WTC11 (cell line): ENCODE data around the gene DEFB125.

Experiments
- SMAD3 ChIP-seq: sonication (generic); formaldehyde crosslinking; IDR thresholded peaks from 2 replicates; pipeline ENCODE4 v1.8.0; 2022; ENCODE audit warnings: missing genetic modification reagents, mild to moderate bottlenecking, borderline replicate concordance
- TF ChIP-seq, protein P1 (sequence below): fragments of 200-600 bp; IDR thresholded peaks from 2 replicates; pipeline ENCODE4 v1.8.0; 2022; ENCODE audit warnings: antibody characterized with exemption

DNA sequence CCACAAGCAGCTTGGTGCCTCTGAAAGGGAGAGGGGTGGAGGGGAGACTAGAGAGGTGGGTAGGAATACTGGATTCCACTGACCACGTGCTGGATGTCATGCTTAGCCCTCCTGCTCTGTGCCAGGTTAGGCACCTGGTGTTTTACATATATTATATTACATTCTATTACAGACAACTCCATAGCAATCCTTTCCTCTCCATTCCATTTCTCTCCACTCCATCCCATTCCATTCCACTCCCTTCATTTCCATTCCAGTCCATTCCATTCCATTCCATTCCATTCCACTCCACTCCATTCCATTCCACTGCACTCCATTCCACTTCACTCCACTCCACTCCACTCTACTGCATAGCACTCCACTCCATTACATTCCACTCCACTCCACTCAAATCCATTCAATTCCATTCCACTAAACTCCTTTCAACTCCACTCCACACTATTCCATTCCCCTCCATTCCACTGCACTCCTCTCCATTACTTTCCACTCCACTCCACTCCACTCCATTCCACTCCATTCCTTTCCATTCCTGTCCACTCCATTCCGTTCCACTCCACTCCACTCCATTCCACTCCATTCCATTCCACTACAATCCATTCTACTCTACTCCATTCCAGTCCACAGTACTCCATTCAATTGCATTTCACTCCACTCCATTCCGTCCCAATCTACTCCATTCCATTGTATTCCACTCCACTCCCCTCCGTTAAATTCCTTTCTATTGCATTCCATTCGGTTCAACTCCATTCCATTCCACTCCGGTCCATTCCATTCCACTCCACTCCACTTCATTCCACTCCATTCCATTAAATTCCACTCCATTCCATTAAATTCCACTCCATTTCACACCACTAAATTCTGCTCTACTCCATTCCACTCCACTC lies 27.2 kb upstream of the DEFB125 start:
- TF ChIP-seq, protein P1, sequence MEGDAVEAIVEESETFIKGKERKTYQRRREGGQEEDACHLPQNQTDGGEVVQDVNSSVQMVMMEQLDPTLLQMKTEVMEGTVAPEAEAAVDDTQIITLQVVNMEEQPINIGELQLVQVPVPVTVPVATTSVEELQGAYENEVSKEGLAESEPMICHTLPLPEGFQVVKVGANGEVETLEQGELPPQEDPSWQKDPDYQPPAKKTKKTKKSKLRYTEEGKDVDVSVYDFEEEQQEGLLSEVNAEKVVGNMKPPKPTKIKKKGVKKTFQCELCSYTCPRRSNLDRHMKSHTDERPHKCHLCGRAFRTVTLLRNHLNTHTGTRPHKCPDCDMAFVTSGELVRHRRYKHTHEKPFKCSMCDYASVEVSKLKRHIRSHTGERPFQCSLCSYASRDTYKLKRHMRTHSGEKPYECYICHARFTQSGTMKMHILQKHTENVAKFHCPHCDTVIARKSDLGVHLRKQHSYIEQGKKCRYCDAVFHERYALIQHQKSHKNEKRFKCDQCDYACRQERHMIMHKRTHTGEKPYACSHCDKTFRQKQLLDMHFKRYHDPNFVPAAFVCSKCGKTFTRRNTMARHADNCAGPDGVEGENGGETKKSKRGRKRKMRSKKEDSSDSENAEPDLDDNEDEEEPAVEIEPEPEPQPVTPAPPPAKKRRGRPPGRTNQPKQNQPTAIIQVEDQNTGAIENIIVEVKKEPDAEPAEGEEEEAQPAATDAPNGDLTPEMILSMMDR = no peak
- TF ChIP-seq SMAD3 (CRISPR knock-in tag) = no peak
